T-helper 17 cell (primary cell): ENCODE measurements around the gene TMPRSS13. TPM values are rescaled to one million over a fixed set of nuclear protein-coding genes. Genes with fewer than 3 reads are reported as not detected.
A peak's percentile ranks its signal among the peaks of the same experiment; 100 is the strongest.

Source experiments
- ATAC-seq: fragments of 150-1000 bp; cut with Tn5 transposase; 2 replicates; pipeline ENCODE4 v1.10.0; 2021; ENCODE audit warnings: mild to moderate bottlenecking, moderate library complexity
- DNase-seq, 3 donors: peaks; one replicate each; pipeline versions ENCODE4 v3.0.0 to v3.0.0-alpha.2; 2020 to 2021
- H3K9me3 ChIP-seq: one replicate; pipeline ENCODE4 v1.7.0; 2013; ENCODE audit warnings: low read length, mild to moderate bottlenecking; ENCODE audit not compliant: control insufficient read depth, poor library complexity, severe bottlenecking
- H3K27ac Mint-ChIP-seq: one replicate; pipeline ENCODE4 v1.8.0; 2022; ENCODE audit warnings: mild to moderate bottlenecking, moderate library complexity, mixed read lengths
- H3K27me3 Mint-ChIP-seq: one replicate; pipeline ENCODE4 v1.8.0; 2022; ENCODE audit warnings: mixed read lengths
- H3K36me3 Mint-ChIP-seq: one replicate; pipeline ENCODE4 v1.8.0; 2022; ENCODE audit warnings: low read depth, mixed read lengths
- H3K4me1 Mint-ChIP-seq: one replicate; pipeline ENCODE4 v1.8.0; 2022; ENCODE audit warnings: mild to moderate bottlenecking, mixed read lengths
- H3K4me3 Mint-ChIP-seq: one replicate; pipeline ENCODE4 v1.8.0; 2022; ENCODE audit warnings: mild to moderate bottlenecking, moderate library complexity, mixed read lengths
- total RNA-seq, 4 donors: library from RNA in 2 of 4; stranded (reverse) in 2 of 4; gene quantifications; one replicate each; pipeline ENCODE4 v1.2.3 and lab custom pipeline; 2022 to 2026

TMPRSS13 gene
- total RNA-seq, 2 donors from 2014 or later = 2.0 to 2.4 TPM

- DNase-seq = no peak
- peaks cover 13% of the 10 kb centered on the region for H3K27me3 Mint-ChIP-seq
- no peak overlapping the region for H3K4me3 Mint-ChIP-seq
- H3K9me3 ChIP-seq = no peaks in the 10 kb centered on the region
- peaks cover 8% of the 10 kb centered on the region for H3K4me1 Mint-ChIP-seq
- H3K36me3 Mint-ChIP-seq = peaks cover 2% of the 10 kb centered on the region
- H3K27ac Mint-ChIP-seq = no peak overlapping the region
- ATAC-seq = no peak
Measured at GRCh38 chr11:117901601-117902000, 27.6 kb downstream of the TMPRSS13 start.

- DNase-seq (no peak), ATAC-seq (no peak)
- peaks cover 20% of the 10 kb centered on the region for H3K27me3 Mint-ChIP-seq
- no peak overlapping the region for H3K4me3 Mint-ChIP-seq
- peaks cover 8% of the 10 kb centered on the region for H3K4me1 Mint-ChIP-seq
- peaks cover 5% of the 10 kb centered on the region for H3K36me3 Mint-ChIP-seq
- peak overlapping the region; percentile 2 for H3K27ac Mint-ChIP-seq
- no peaks in the 10 kb centered on the region for H3K9me3 ChIP-seq
Measured at GRCh38 chr11:117900720-117901440, 28.3 kb downstream of the TMPRSS13 start.

GRCh38 chr11:117900121-117900648, 29.0 kb downstream of the TMPRSS13 start:
- ATAC-seq = peak; percentile 47
- DNase-seq = no peak
- Mint-ChIP-seq H3K27me3 (peaks cover 27% of the 10 kb centered on the region), H3K4me1 (peaks cover 8% of the 10 kb centered on the region), H3K4me3 (no peak overlapping the region), H3K36me3 (peaks cover 5% of the 10 kb centered on the region), H3K27ac (peak overlapping the region; percentile 2)
- H3K9me3 ChIP-seq = no peaks in the 10 kb centered on the region

GRCh38 chr11:117898059-117898458, 31.1 kb downstream of the TMPRSS13 start:
- Mint-ChIP-seq H3K27ac (no peak overlapping the region), H3K4me3 (no peak overlapping the region), H3K36me3 (peaks cover 5% of the 10 kb centered on the region), H3K4me1 (peaks cover 8% of the 10 kb centered on the region), H3K27me3 (peaks cover 27% of the 10 kb centered on the region)
- ATAC-seq (no peak), DNase-seq (no peak)
- no peaks in the 10 kb centered on the region for H3K9me3 ChIP-seq

GRCh38 chr11:117892651-117893050, 36.6 kb downstream of the TMPRSS13 start:
- Mint-ChIP-seq H3K36me3 (peaks cover 5% of the 10 kb centered on the region), H3K27ac (no peak overlapping the region), H3K4me1 (no peaks in the 10 kb centered on the region), H3K27me3 (peaks cover 34% of the 10 kb centered on the region), H3K4me3 (no peak overlapping the region)
- ATAC-seq (no peak), DNase-seq (no peak)
- H3K9me3 ChIP-seq = no peaks in the 10 kb centered on the region

- H3K27ac Mint-ChIP-seq = no peak overlapping the region
- no peak for ATAC-seq
- peaks cover 32% of the 10 kb centered on the region for H3K27me3 Mint-ChIP-seq
- H3K9me3 ChIP-seq = no peaks in the 10 kb centered on the region
- no peak for DNase-seq
- peaks cover 2% of the 10 kb centered on the region for H3K36me3 Mint-ChIP-seq
- no peaks in the 10 kb centered on the region for H3K4me1 Mint-ChIP-seq
- H3K4me3 Mint-ChIP-seq = no peak overlapping the region
Measured at GRCh38 chr11:117891362-117891761, 37.8 kb downstream of the TMPRSS13 start.

- no peak overlapping the region for H3K27ac Mint-ChIP-seq
- no peak for ATAC-seq
- no peaks in the 10 kb centered on the region for H3K9me3 ChIP-seq
- no peak for DNase-seq
- H3K4me3 Mint-ChIP-seq = no peak overlapping the region
- H3K27me3 Mint-ChIP-seq = peaks cover 43% of the 10 kb centered on the region
- H3K36me3 Mint-ChIP-seq = no peaks in the 10 kb centered on the region
- H3K4me1 Mint-ChIP-seq = no peaks in the 10 kb centered on the region
Measured at GRCh38 chr11:117888139-117888566, 41.0 kb downstream of the TMPRSS13 start.

- H3K9me3 ChIP-seq = no peaks in the 10 kb centered on the region
- Mint-ChIP-seq H3K4me1 (no peaks in the 10 kb centered on the region), H3K27ac (no peak overlapping the region), H3K36me3 (no peaks in the 10 kb centered on the region), H3K27me3 (peaks cover 45% of the 10 kb centered on the region), H3K4me3 (no peak overlapping the region)
- ATAC-seq (no peak), DNase-seq (no peak)
Measured at GRCh38 chr11:117887431-117888138, 41.6 kb downstream of the TMPRSS13 start.

- H3K27ac Mint-ChIP-seq = no peak overlapping the region
- H3K4me1 Mint-ChIP-seq = no peaks in the 10 kb centered on the region
- H3K27me3 Mint-ChIP-seq = peaks cover 59% of the 10 kb centered on the region
- ATAC-seq (no peak), DNase-seq (no peak)
- no peaks in the 10 kb centered on the region for H3K36me3 Mint-ChIP-seq
- H3K9me3 ChIP-seq = no peaks in the 10 kb centered on the region
- no peak overlapping the region for H3K4me3 Mint-ChIP-seq
Measured at GRCh38 chr11:117885777-117886176, 43.4 kb downstream of the TMPRSS13 start.

- Mint-ChIP-seq H3K27ac (no peak overlapping the region), H3K4me1 (peaks cover 4% of the 10 kb centered on the region), H3K4me3 (no peak overlapping the region), H3K36me3 (no peaks in the 10 kb centered on the region), H3K27me3 (peaks cover 66% of the 10 kb centered on the region)
- ATAC-seq (no peak), DNase-seq (no peak)
- no peaks in the 10 kb centered on the region for H3K9me3 ChIP-seq
Measured at GRCh38 chr11:117884994-117885393, 44.2 kb downstream of the TMPRSS13 start.

- no peak for ATAC-seq
- H3K27ac Mint-ChIP-seq = no peak overlapping the region
- no peaks in the 10 kb centered on the region for H3K36me3 Mint-ChIP-seq
- H3K4me1 Mint-ChIP-seq = peaks cover 4% of the 10 kb centered on the region
- H3K9me3 ChIP-seq = no peaks in the 10 kb centered on the region
- H3K4me3 Mint-ChIP-seq = no peak overlapping the region
- no peak for DNase-seq
- peaks cover 72% of the 10 kb centered on the region for H3K27me3 Mint-ChIP-seq
Measured at GRCh38 chr11:117883063-117883462, 46.1 kb downstream of the TMPRSS13 start.

GRCh38 chr11:117882311-117882905, 46.8 kb downstream of the TMPRSS13 start:
- Mint-ChIP-seq H3K27me3 (peaks cover 72% of the 10 kb centered on the region), H3K36me3 (no peaks in the 10 kb centered on the region), H3K4me1 (peaks cover 4% of the 10 kb centered on the region), H3K4me3 (no peak overlapping the region), H3K27ac (no peak overlapping the region)
- ATAC-seq = no peak
- H3K9me3 ChIP-seq = no peaks in the 10 kb centered on the region
- DNase-seq = no peak

- Mint-ChIP-seq H3K36me3 (no peaks in the 10 kb centered on the region), H3K4me3 (no peak overlapping the region), H3K27ac (no peak overlapping the region), H3K4me1 (peaks cover 9% of the 10 kb centered on the region), H3K27me3 (peaks cover 75% of the 10 kb centered on the region)
- no peaks in the 10 kb centered on the region for H3K9me3 ChIP-seq
- DNase-seq = no peak
- ATAC-seq = no peak
Measured at GRCh38 chr11:117881217-117881616, 48.0 kb downstream of the TMPRSS13 start.
